GM12878 (cell line): ENCODE measurements around the gene ASS1. TPM values are rescaled to one million over a fixed set of nuclear protein-coding genes. Genes with fewer than 3 reads are reported as not detected.
A peak's percentile ranks its signal among the peaks of the same experiment; 100 is the strongest.

Experiments
- ATAC-seq: fragments of 200-7000 bp; cut with Tn5 transposase; 3 replicates; pipeline ENCODE4 v1.9.1; 2020; ENCODE audit warnings: mild to moderate bottlenecking, moderate library complexity
- BruUV-seq: library from RNA; stranded (reverse); fragments of 400-500 nt; replicated peaks from 2 replicates; lab custom pipeline; 2021; lab: Mats Ljungman, UMichigan
- CTCF ChIA-PET: fragments of 300-600 bp; sonication (Branson Sonifier 250); formaldehyde crosslinking; extraction: SDS; loops from one replicate; lab custom pipeline; 2021; ENCODE audit warnings: inconsistent platforms; lab: Yijun Ruan, JAX
- POLR2A ChIA-PET: fragments of 350-600 bp; formaldehyde crosslinking; extraction: SDS; loops from one replicate; lab custom pipeline; 2021; ENCODE audit warnings: inconsistent platforms; lab: Charles Lee
- RAD21 ChIA-PET: fragments of 300-600 bp; sonication (Branson Sonifier 250); formaldehyde crosslinking; loops from one replicate; lab custom pipeline; 2023; ENCODE audit warnings: antibody characterized with exemption; ENCODE audit not compliant: unreplicated experiment; lab: Charles Lee
- SMC1A ChIA-PET: fragments of 300-600 bp; sonication (Branson Sonifier 250); formaldehyde crosslinking; loops from one replicate; lab custom pipeline; 2023; ENCODE audit not compliant: unreplicated experiment, uncharacterized antibody; lab: Charles Lee
- DNase-seq: peaks from one replicate; pipeline ENCODE4 v3.0.0-alpha.2; 2011; ENCODE audit warnings: low read depth, low spot score
- FAIRE-seq: peaks from 3 replicates; lab custom pipeline; 2011; peaks lifted over from hg19 to GRCh38; lab: Jason Lieb, UNC
- H2AFZ ChIP-seq: 2 replicates; pipeline ENCODE4 v1.6.0; 2011; ENCODE audit warnings: low read depth, low read length, control low read depth; ENCODE audit not compliant: control insufficient read depth
- H3K27ac ChIP-seq: 2 replicates; pipeline ENCODE4 v1.5.1; 2011; ENCODE audit warnings: control low read depth; ENCODE audit not compliant: control insufficient read depth, insufficient read depth
- H3K27me3 ChIP-seq, 2 experiments: replicated peaks in 1 of 2; 2 replicates each; pipeline versions ENCODE4 v1.6.0 to v1.6.1; 2011; ENCODE audit warnings: low read length in 1 of 2; ENCODE audit not compliant: control insufficient read depth in 2 of 2, insufficient read depth in 2 of 2
- H3K36me3 ChIP-seq, 2 experiments: 2 replicates each; pipeline ENCODE4 v1.5.1; 2011; ENCODE audit warnings: low read length in 1 of 2; ENCODE audit not compliant: control insufficient read depth in 2 of 2, insufficient read depth in 2 of 2
- H3K4me1 ChIP-seq: 2 replicates; pipeline ENCODE4 v1.6.1; 2011; ENCODE audit warnings: mild to moderate bottlenecking, low read length, moderate library complexity, mixed read lengths; ENCODE audit not compliant: control insufficient read depth, insufficient read depth
- H3K4me2 ChIP-seq: 2 replicates; pipeline ENCODE4 v1.6.0; 2011; ENCODE audit warnings: control low read depth; ENCODE audit not compliant: control insufficient read depth, insufficient read depth
- H3K4me3 ChIP-seq: fragments of 200-600 bp; sonication (generic); 2 replicates; pipeline ENCODE4 v1.5.1; 2016
- H3K79me2 ChIP-seq: 2 replicates; pipeline ENCODE4 v1.6.0; 2011; ENCODE audit warnings: low read length; ENCODE audit not compliant: control insufficient read depth, insufficient read depth
- H3K9ac ChIP-seq: 2 replicates; pipeline ENCODE4 v1.8.0; 2011; ENCODE audit warnings: low read length, control low read depth, mixed read lengths; ENCODE audit not compliant: control insufficient read depth, insufficient read depth
- H3K9me3 ChIP-seq: replicated peaks from 3 replicates; pipeline ENCODE4 v1.5.1; 2011; ENCODE audit warnings: mild to moderate bottlenecking, low read length; ENCODE audit not compliant: control insufficient read depth, insufficient read depth
- H4K20me1 ChIP-seq: 2 replicates; pipeline ENCODE4 v1.6.0; 2011; ENCODE audit not compliant: control insufficient read depth, insufficient read depth
- CBX5 ChIP-seq: sonication (generic); IDR thresholded peaks from 2 replicates; pipeline ENCODE4 v1.6.1; 2016; ENCODE audit warnings: low read depth, moderate library complexity, mild to moderate bottlenecking, inconsistent platforms
- CEBPB ChIP-seq, 2 experiments: fragments of 150-350 bp in 1 of 2; IDR thresholded peaks; 2 replicates each; pipeline ENCODE4 v1.6.1; 2012 to 2014; ENCODE audit warnings: low read depth in 2 of 2, low read length in 2 of 2, borderline replicate concordance in 1 of 2, inconsistent platforms in 1 of 2
- DPF2 ChIP-seq: fragments of 450-650 bp; IDR thresholded peaks from 2 replicates; pipeline ENCODE4 v1.6.1; 2017; ENCODE audit warnings: mild to moderate bottlenecking
- ETV6 ChIP-seq, 2 experiments: fragments of 450-650 bp in 1 of 2; IDR thresholded peaks in 1 of 2; conservative IDR thresholded peaks in 1 of 2; 2 replicates each; pipeline ENCODE4 v1.6.1; 2014; ENCODE audit warnings: antibody characterized with exemption in 1 of 2, borderline replicate concordance in 1 of 2, low read depth in 1 of 2, mild to moderate bottlenecking in 1 of 2, moderate library complexity in 1 of 2
- EZH2 ChIP-seq: IDR thresholded peaks from 2 replicates; pipeline ENCODE4 v1.6.1; 2012; ENCODE audit warnings: low read depth, mild to moderate bottlenecking, control low read depth, inconsistent platforms, low read length, borderline replicate concordance; ENCODE audit not compliant: control insufficient read depth
- IRF4 ChIP-seq: IDR thresholded peaks from 2 replicates; pipeline ENCODE4 v1.6.1; 2011; ENCODE audit warnings: low read depth, low read length
- MEF2A ChIP-seq: IDR thresholded peaks from 2 replicates; pipeline ENCODE4 v1.6.1; 2011; ENCODE audit warnings: low read depth, mild to moderate bottlenecking, low read length, moderate library complexity; ENCODE audit not compliant: insufficient read depth
- POLR2AphosphoS2 ChIP-seq: IDR thresholded peaks from 2 replicates; pipeline ENCODE4 v1.6.1; 2011; ENCODE audit warnings: low read depth, mild to moderate bottlenecking, low read length, improper control_type of control experiment, moderate library complexity
- RAD21 ChIP-seq: IDR thresholded peaks from 2 replicates; pipeline ENCODE4 v1.6.1; 2011; ENCODE audit warnings: mild to moderate bottlenecking, low read depth, low read length, moderate library complexity; ENCODE audit not compliant: insufficient read depth
- RBBP5 ChIP-seq: fragments of 200-600 bp; sonication (generic); conservative IDR thresholded peaks from 2 replicates; pipeline ENCODE4 v1.6.1; 2016
- RFX5 ChIP-seq: IDR thresholded peaks from 2 replicates; pipeline ENCODE4 v1.6.1; 2011; ENCODE audit warnings: low read depth, low read length, improper control_type of control experiment
- SP1 ChIP-seq: IDR thresholded peaks from one replicate; pipeline ENCODE4 v1.6.1; 2011; ENCODE audit warnings: low read depth, low read length
- SREBF1 ChIP-seq: IDR thresholded peaks from 2 replicates; pipeline ENCODE4 v1.6.1; 2012; ENCODE audit warnings: mild to moderate bottlenecking, low read length
- WGBS: methylation state at CpG from one replicate; pipeline ENCODE4 v1.1.6; 2016; ENCODE audit warnings: low lambda C conversion rate; ENCODE audit not compliant: insufficient replicate concordance, insufficient coverage; ENCODE audit errors: missing lambda C conversion rate; 5-methylcytosine and 5-hydroxymethylcytosine counted together
- in situ Hi-C: fragments of 300-500 bp; cut with MboI; formaldehyde crosslinking; loops from 9 replicates; pipeline ENCODE4 v1.14.3; 2018; ENCODE audit warnings: mixed read lengths
- intact Hi-C: fragments of 100-400 bp; cut with micrococcal nuclease; formaldehyde crosslinking; loops from one replicate; pipeline ENCODE4 v1.14.2; 2022; ENCODE audit not compliant: unreplicated experiment
- polyA plus RNA-seq, 11 experiments: library from polyadenylated mRNA; depleted of rRNA in 4 of 11; unstranded in 6 of 11; stranded (reverse) in 5 of 11; fragments of >200 nt; fragmentation: Nextera tagmentation in 4 of 11; fragmentation: Illumina TruSeq in 1 of 11; extraction: Ambion mirVana in 4 of 11; extraction: Trizol in 1 of 11; gene quantifications; 1 replicate in 1 of 11; 2 replicates in 10 of 11; pipeline versions ENCODE4 v1.2.1 to v1.2.3, GENCODE V29; 2011 to 2016; ENCODE audit warnings: inconsistent platforms in 2 of 11, missing spikeins in 2 of 11, low read depth in 1 of 11
- total RNA-seq, 4 experiments: library from RNA; depleted of rRNA in 3 of 4; stranded (reverse); fragments of >200 nt in 3 of 4; fragmentation: Illumina TruSeq in 1 of 4; extraction: Trizol in 1 of 4; gene quantifications; 2 replicates each; pipeline versions ENCODE4 v1.2.1 to v1.2.3, GENCODE V29; 2013 to 2021
- TF ChIP-seq, protein P1 (sequence below): fragments of 450-650 bp; IDR thresholded peaks from 2 replicates; pipeline ENCODE4 v1.6.1; 2016; ENCODE audit warnings: mild to moderate bottlenecking

ASS1 gene
- total and polyA plus RNA-seq, 10 of the 15 experiments (the other 5 are each of a cell fraction or from before 2014, with no cell fraction given), result 0.10 to 6.1 (median 0.28) TPM; not detected in 3

DNA sequence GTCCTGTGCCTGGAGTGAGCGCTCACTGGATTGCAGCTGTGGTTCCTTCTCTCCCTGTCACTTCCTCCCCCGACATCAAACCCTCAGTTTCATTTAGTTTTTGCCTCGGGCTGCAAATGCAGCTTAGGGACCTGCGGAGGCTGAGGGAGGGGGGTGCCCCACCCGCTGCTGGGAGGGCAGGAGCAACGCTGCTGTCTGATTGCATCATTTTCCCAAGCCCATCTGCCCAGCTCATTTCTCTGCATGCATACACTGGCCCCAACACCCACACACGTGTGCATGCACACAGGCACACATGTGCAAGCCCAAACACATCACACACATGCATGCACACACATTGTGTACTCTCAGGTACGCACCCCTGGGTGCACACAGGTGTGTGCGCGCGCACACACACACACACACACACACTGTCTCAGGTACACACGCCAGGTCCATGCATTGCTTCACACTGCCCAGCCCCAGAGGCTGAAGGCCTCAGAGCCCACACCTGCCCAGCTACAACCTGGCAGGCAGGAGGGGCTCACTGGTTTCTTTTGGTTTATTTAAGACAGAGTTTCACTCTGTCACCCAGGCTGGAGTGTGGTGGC is 3.4 kb downstream of the ASS1 start:
- no peaks in the 10 kb centered on the region for H3K36me3 ChIP-seq
- ChIA-PET SMC1A (interaction anchor here (0.6 kb wide), 1 partner anchor 372 kb away, joined by 3 read pairs; no protein-coding TSS in a partner anchor), RAD21 (interaction anchor here (1.0 kb wide), 1 partner anchor 25 kb away, joined by 3 read pairs; no protein-coding TSS in a partner anchor), CTCF (interaction anchor here (0.6 kb wide), 1 partner anchor 14 kb away, joined by 3 read pairs; no protein-coding TSS in a partner anchor), POLR2A (no interaction called here)
- BruUV-seq, result no TSS peak
- DNase-seq (no peak), FAIRE-seq (no peak), ATAC-seq (peak; percentile 13)
- no peaks in the 10 kb centered on the region for H3K79me2 ChIP-seq
- H3K4me2 ChIP-seq, result no peak overlapping the region
- WGBS, result 29% methylated on average over 12 of the region's 12 CpGs
- no peaks in the 10 kb centered on the region; a peak in 3 of 4 replicates for H3K27me3 ChIP-seq
- H3K27ac ChIP-seq, result no peak overlapping the region
- intact Hi-C loops, result no loop called here
- no peak overlapping the region for H3K4me3 ChIP-seq
- H3K9ac ChIP-seq, result no peak overlapping the region
- no peaks in the 10 kb centered on the region for H3K4me1 ChIP-seq
- no peaks in the 10 kb centered on the region for H4K20me1 ChIP-seq
- peak in 1 of 2 experiments; percentile 11; a peak in 1 of 4 replicates for TF ChIP-seq CEBPB (IDR thresholded peaks at IDR 0.05; ENCODE audit: borderline replicate concordance in 1 of 2, low read depth in 2 of 2, low read length in 2 of 2)
- TF ChIP-seq RAD21, result no peak
- in situ Hi-C loops, result no loop called here
- H3K9me3 ChIP-seq, result no peaks in the 10 kb centered on the region
- H2AFZ ChIP-seq, result no peak overlapping the region

DNA sequence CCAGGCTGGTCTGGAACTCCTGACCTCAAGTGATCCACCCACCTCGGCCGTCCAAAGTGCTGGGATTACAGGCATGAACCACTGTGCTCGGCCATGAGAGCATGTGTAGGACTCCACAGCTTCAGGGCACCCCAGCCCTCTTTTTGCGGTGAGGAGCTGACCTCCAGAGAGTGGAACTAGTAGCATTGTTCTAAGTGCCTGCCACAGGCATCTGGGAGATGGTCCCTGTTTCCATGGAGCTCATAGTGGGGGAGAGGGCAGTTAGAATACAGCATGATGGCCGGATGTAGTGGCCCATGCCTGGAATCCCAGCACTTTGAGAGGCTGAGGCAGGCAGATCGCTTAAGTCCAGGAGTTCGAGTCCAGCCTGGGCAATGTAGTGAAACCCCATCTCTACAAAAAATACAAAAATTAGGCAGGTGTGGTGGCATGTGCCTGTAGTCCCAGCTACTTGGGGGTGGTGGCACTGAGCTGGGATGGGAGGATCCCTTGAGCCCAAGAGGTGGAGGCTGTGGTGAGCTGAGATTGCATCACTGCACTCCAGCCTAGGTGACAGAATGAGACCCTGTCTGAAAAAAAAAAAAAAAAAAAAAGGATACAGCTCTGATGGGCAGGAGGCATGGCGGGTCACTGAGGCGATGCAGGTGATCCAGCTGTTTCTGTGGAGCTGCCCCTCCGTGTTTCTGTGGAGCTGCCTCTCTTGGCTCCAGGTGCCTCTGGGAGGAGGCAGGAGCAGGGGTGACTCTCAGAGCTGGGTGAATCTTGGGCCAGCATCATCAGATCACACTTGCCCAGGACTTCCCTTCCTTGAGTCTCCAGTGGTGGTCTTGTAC is 4.2 kb downstream of the ASS1 start:
- no TSS peak for BruUV-seq
- Histone ChIP-seq H3K27me3 (no peaks in the 10 kb centered on the region; a peak in 3 of 4 replicates), H4K20me1 (no peaks in the 10 kb centered on the region), H3K4me2 (no peak overlapping the region), H3K4me3 (no peak overlapping the region), H3K79me2 (no peaks in the 10 kb centered on the region), H3K9me3 (no peaks in the 10 kb centered on the region), H3K4me1 (no peaks in the 10 kb centered on the region), H3K27ac (no peak overlapping the region), H3K9ac (no peak overlapping the region), H2AFZ (no peak overlapping the region), H3K36me3 (no peaks in the 10 kb centered on the region)
- RAD21 ChIA-PET, result no interaction called here
- WGBS, result 29% methylated on average over 7 of the region's 10 CpGs
- intact Hi-C loops, result no loop called here
- FAIRE-seq (no peak), ATAC-seq (no peak), DNase-seq (no peak)
- in situ Hi-C loops, result no loop called here
- SMC1A ChIA-PET, result interaction anchor here (0.6 kb wide), 1 partner anchor 373 kb away, joined by 3 read pairs; no protein-coding TSS in a partner anchor
- POLR2A ChIA-PET, result interaction anchor here (0.7 kb wide), 1 partner anchor 277 kb away, joined by 5 read pairs; the partner anchor contains the start of gene NCS1
- CTCF ChIA-PET, result no interaction called here
- TF ChIP-seq MEF2A, result no peak
- no peak for TF ChIP-seq CBX5
- no peak for TF ChIP-seq RBBP5
- TF ChIP-seq SREBF1, result no peak
- TF ChIP-seq DPF2, result no peak
- TF ChIP-seq ETV6 (conservative IDR thresholded peaks at IDR 0.05 in 1 of 2, IDR thresholded peaks at IDR 0.05 in 1 of 2; ENCODE audit: borderline replicate concordance in 1 of 2, low read depth in 1 of 2), result no peak
- TF ChIP-seq SP1, result no peak
- TF ChIP-seq EZH2, result no peak
- TF ChIP-seq, protein P1, sequence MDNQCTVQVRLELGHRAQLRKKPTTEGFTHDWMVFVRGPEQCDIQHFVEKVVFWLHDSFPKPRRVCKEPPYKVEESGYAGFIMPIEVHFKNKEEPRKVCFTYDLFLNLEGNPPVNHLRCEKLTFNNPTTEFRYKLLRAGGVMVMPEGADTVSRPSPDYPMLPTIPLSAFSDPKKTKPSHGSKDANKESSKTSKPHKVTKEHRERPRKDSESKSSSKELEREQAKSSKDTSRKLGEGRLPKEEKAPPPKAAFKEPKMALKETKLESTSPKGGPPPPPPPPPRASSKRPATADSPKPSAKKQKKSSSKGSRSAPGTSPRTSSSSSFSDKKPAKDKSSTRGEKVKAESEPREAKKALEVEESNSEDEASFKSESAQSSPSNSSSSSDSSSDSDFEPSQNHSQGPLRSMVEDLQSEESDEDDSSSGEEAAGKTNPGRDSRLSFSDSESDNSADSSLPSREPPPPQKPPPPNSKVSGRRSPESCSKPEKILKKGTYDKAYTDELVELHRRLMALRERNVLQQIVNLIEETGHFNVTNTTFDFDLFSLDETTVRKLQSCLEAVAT, result no peak
- no peak for TF ChIP-seq IRF4
- no peak for TF ChIP-seq RFX5
- TF ChIP-seq POLR2AphosphoS2, result no peak
